Ishikawa (cell line): ENCODE data around the gene PSD.

Experiments
- CEBPB ChIP-seq: IDR thresholded peaks from 2 replicates; pipeline ENCODE4 v1.6.1; 2012
- CREB1 ChIP-seq: IDR thresholded peaks from 2 replicates; pipeline ENCODE4 v1.6.1; 2012; ENCODE audit warnings: low read depth
- EGR1 ChIP-seq: IDR thresholded peaks from 2 replicates; pipeline ENCODE4 v1.6.1; 2012
- EP300 ChIP-seq: IDR thresholded peaks from 2 replicates; pipeline ENCODE4 v1.6.1; 2012; ENCODE audit warnings: borderline replicate concordance
- FOXM1 ChIP-seq: IDR thresholded peaks from 2 replicates; pipeline ENCODE4 v1.6.1; 2012; ENCODE audit warnings: low read depth, borderline replicate concordance
- MAX ChIP-seq: IDR thresholded peaks from 2 replicates; pipeline ENCODE4 v1.6.1; 2012
- NFIC ChIP-seq: IDR thresholded peaks from 2 replicates; pipeline ENCODE4 v1.6.1; 2012
- RAD21 ChIP-seq: IDR thresholded peaks from 2 replicates; pipeline ENCODE4 v1.6.1; 2012; ENCODE audit warnings: low read depth
- REST ChIP-seq: IDR thresholded peaks from 2 replicates; pipeline ENCODE4 v1.6.1; 2012; ENCODE audit warnings: low read depth, mild to moderate bottlenecking
- TAF1 ChIP-seq: IDR thresholded peaks from 2 replicates; pipeline ENCODE4 v1.6.1; 2012; ENCODE audit warnings: low read depth, mild to moderate bottlenecking
- TCF12 ChIP-seq: IDR thresholded peaks from 2 replicates; pipeline ENCODE4 v1.6.1; 2012; ENCODE audit warnings: low read depth
- TEAD4 ChIP-seq: IDR thresholded peaks from 2 replicates; pipeline ENCODE4 v1.6.1; 2012
- USF1 ChIP-seq: IDR thresholded peaks from 2 replicates; pipeline ENCODE4 v1.6.1; 2012
- YY1 ChIP-seq: IDR thresholded peaks from 2 replicates; pipeline ENCODE4 v1.6.1; 2012; ENCODE audit warnings: low read depth
- ZBTB7A ChIP-seq: IDR thresholded peaks from 2 replicates; pipeline ENCODE4 v1.6.1; 2012; ENCODE audit warnings: low read depth

PSD gene

GRCh38 chr10:102436312-102436711, 17.7 kb upstream of the PSD start:
- TF ChIP-seq TAF1: no peak
- no peak for TF ChIP-seq USF1
- TF ChIP-seq YY1: no peak
- TF ChIP-seq MAX: no peak
- no peak for TF ChIP-seq TEAD4
- TF ChIP-seq NFIC: no peak
- no peak for TF ChIP-seq FOXM1
- no peak for TF ChIP-seq TCF12
- TF ChIP-seq REST: no peak
- no peak for TF ChIP-seq EP300
- TF ChIP-seq CREB1: no peak
- no peak for TF ChIP-seq ZBTB7A
- TF ChIP-seq RAD21: no peak

DNA sequence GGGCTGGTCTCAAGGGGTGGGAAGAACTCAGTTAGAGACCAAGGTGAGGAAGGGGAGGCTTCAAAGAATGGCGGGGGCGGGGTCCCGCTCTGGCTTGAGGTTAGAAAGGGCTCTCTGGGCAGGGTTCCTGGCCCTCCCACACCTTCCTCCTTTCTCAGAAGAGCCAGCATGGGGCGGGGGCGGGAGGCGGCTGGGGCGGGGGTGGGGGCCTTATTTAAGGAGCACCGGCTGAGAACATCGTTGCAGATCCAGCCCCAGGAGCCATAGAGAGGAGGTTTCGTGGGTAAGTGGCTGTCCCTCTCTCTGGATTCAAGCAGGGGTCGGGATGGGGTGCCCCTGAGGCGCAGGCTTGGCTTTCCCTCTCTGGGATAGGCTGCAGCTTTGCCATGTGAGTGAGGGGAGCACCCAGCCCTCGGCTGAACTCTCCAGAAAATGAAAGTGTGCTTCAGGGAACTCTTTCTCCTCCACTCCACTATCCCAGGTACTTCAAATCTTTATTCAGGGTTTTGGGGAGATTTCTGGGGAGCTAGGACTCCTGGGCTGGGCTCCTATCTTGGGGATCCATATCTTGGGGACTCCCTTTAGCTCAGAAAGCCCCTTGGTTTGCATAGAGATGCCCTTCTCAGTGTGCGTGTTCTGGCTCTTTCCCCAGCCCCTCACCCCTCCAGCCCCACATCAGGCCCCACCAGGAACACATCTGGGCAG, 17.1 kb upstream of the PSD start:
- 0 out of 2 replicates have a peak, but pooled peaks have one; percentile 18 for TF ChIP-seq EGR1
- no peak for TF ChIP-seq TCF12

- no peak for TF ChIP-seq TEAD4
- no peak for TF ChIP-seq CEBPB
- no peak for TF ChIP-seq MAX
- no peak for TF ChIP-seq NFIC
- no peak for TF ChIP-seq REST
- no peak for TF ChIP-seq TCF12
These were observed 16.5 kb upstream of the PSD start for GRCh38 chr10:102435133-102435497.

GRCh38 chr10:102434394-102435132, 16.0 kb upstream of the PSD start:
- TF ChIP-seq MAX (no peak), CEBPB (no peak), TEAD4 (no peak)

GRCh38 chr10:102433619-102434046, 15.0 kb upstream of the PSD start:
- TF ChIP-seq EP300 (no peak), CREB1 (no peak), YY1 (no peak), EGR1 (no peak), NFIC (no peak), TAF1 (no peak), RAD21 (no peak), TEAD4 (no peak)

GRCh38 chr10:102432162-102432950, 13.8 kb upstream of the PSD start, which contains the start of gene CUEDC2:
TSS of gene CUEDC2 (minus strand) at chr10:102432574. CDS start at chr10:102425188, 7,386 bp downstream.
- TF ChIP-seq TEAD4 (peak; percentile 32; the same call in 1 of the 2 replicates), REST (no peak), RAD21 (peak; percentile 20; the same call in 1 of the 2 replicates), TAF1 (peak; percentile 94), MAX (peak; percentile 82), YY1 (peak; percentile 100), USF1 (peak; percentile 39; the same call in 1 of the 2 replicates), EP300 (no peak), ZBTB7A (peak; percentile 94; the same call in 1 of the 2 replicates), NFIC (0 out of 2 replicates have a peak, but pooled peaks have one; percentile 23), FOXM1 (no peak), TCF12 (peak; percentile 65; the same call in 1 of the 2 replicates), CREB1 (peak; percentile 63; the same call in 1 of the 2 replicates), CEBPB (no peak), EGR1 (peak; percentile 76)
